GM23338 (cell line): Measurements from ENCODE around the gene SERPINA3. TPM values are rescaled to one million over a fixed set of nuclear protein-coding genes. Genes with fewer than 3 reads are reported as not detected.

ENCODE experiments used
- ATAC-seq: fragments of 200-7000 bp; cut with Tn5 transposase; 3 replicates; pipeline ENCODE4 v1.9.1; 2020
- DNase-seq: peaks from one replicate; pipeline ENCODE4 v3.0.0-alpha.2; 2015; ENCODE audit warnings: low spot score
- H2AFZ ChIP-seq: fragments of 200-600 bp; sonication (generic); 2 replicates; pipeline ENCODE4 v1.8.0; 2016; ENCODE audit warnings: antibody characterized with exemption, mild to moderate bottlenecking, moderate library complexity
- H3F3A ChIP-seq: fragments of 200-600 bp; sonication (generic); replicated peaks from 2 replicates; pipeline ENCODE4 v1.8.0; 2017; ENCODE audit warnings: antibody characterized with exemption, mixed run types, low read depth
- H3K27ac ChIP-seq: fragments of 200-600 bp; sonication (generic); 2 replicates; pipeline ENCODE4 v1.6.1; 2016; ENCODE audit warnings: low read depth
- H3K27me3 ChIP-seq: fragments of 200-600 bp; sonication (generic); 2 replicates; pipeline ENCODE4 v1.8.0; 2016; ENCODE audit warnings: mild to moderate bottlenecking, mixed run types, moderate library complexity; ENCODE audit not compliant: insufficient read depth
- H3K36me3 ChIP-seq: fragments of 200-600 bp; sonication (generic); 2 replicates; pipeline ENCODE4 v1.8.0; 2016; ENCODE audit warnings: mild to moderate bottlenecking; ENCODE audit not compliant: insufficient read depth
- H3K4me1 ChIP-seq: fragments of 200-600 bp; sonication (generic); 2 replicates; pipeline ENCODE4 v1.8.0; 2016; ENCODE audit warnings: mild to moderate bottlenecking, moderate library complexity; ENCODE audit not compliant: insufficient read depth
- H3K4me2 ChIP-seq: fragments of 200-600 bp; sonication (generic); 2 replicates; pipeline ENCODE4 v1.7.1; 2017; ENCODE audit warnings: mixed run types
- H3K4me3 ChIP-seq: fragments of 200-600 bp; sonication (generic); 2 replicates; pipeline ENCODE4 v1.6.1; 2016; ENCODE audit warnings: mixed run types
- H3K79me2 ChIP-seq: fragments of 200-600 bp; sonication (generic); replicated peaks from 2 replicates; pipeline ENCODE4 v1.8.0; 2017; ENCODE audit warnings: mild to moderate bottlenecking; ENCODE audit not compliant: insufficient read depth
- H3K9me2 ChIP-seq: fragments of 200-600 bp; sonication (generic); 2 replicates; pipeline ENCODE4 v1.8.0; 2017; ENCODE audit not compliant: insufficient read depth
- H4K20me1 ChIP-seq: fragments of 200-600 bp; sonication (generic); replicated peaks from 2 replicates; pipeline ENCODE4 v1.8.0; 2017; ENCODE audit warnings: mild to moderate bottlenecking; ENCODE audit not compliant: insufficient read depth
- H3K27ac Mint-ChIP-seq: 2 replicates; pipeline ENCODE4 v1.8.0; 2020; ENCODE audit warnings: inconsistent platforms, mild to moderate bottlenecking, moderate library complexity, mixed read lengths
- H3K27me3 Mint-ChIP-seq: 3 replicates; pipeline ENCODE4 v1.8.0; 2022; ENCODE audit warnings: low read depth, mild to moderate bottlenecking, moderate library complexity, mixed read lengths, inconsistent platforms; ENCODE audit not compliant: insufficient read depth, poor library complexity
- H3K36me3 Mint-ChIP-seq: 3 replicates; pipeline ENCODE4 v1.8.0; 2021; ENCODE audit warnings: low read depth, mild to moderate bottlenecking, inconsistent platforms, moderate library complexity, mixed read lengths
- H3K4me1 Mint-ChIP-seq: 3 replicates; pipeline ENCODE4 v1.8.0; 2020; ENCODE audit warnings: mild to moderate bottlenecking, inconsistent platforms, mixed read lengths
- H3K4me3 Mint-ChIP-seq: 3 replicates; pipeline ENCODE4 v1.8.0; 2021; ENCODE audit warnings: moderate library complexity, mild to moderate bottlenecking, inconsistent platforms, mixed read lengths
- H3K9me3 Mint-ChIP-seq: 3 replicates; pipeline ENCODE4 v1.8.0; 2020; ENCODE audit warnings: moderate library complexity, mild to moderate bottlenecking, inconsistent platforms, mixed read lengths
- CREB1 ChIP-seq: fragments of 250-450 bp; sonication (Bioruptor Pico); IDR thresholded peaks from 2 replicates; pipeline ENCODE4 v1.5.0; 2020; ENCODE audit warnings: low read depth, mild to moderate bottlenecking, moderate library complexity
- CTCF ChIP-seq, 2 experiments: fragments of 200-600 bp in 1 of 2; sonication (generic) in 1 of 2; conservative IDR thresholded peaks; 2 replicates each; pipeline versions ENCODE4 v1.5.1 to v1.6.1; 2016 to 2017; ENCODE audit warnings: antibody characterized with exemption in 2 of 2, low read depth in 2 of 2, mild to moderate bottlenecking in 2 of 2, moderate library complexity in 1 of 2
- EZH2 ChIP-seq: fragments of 200-600 bp; sonication (generic); IDR thresholded peaks from one replicate; pipeline ENCODE4 v1.8.0; 2017; ENCODE audit warnings: antibody characterized with exemption, mild to moderate bottlenecking, low read depth; ENCODE audit not compliant: unreplicated experiment
- EZH2phosphoT487 ChIP-seq: fragments of 200-600 bp; sonication (generic); IDR thresholded peaks from one replicate; pipeline ENCODE4 v1.8.1; 2018; ENCODE audit warnings: antibody characterized with exemption; ENCODE audit not compliant: unreplicated experiment
- NANOG ChIP-seq: IDR thresholded peaks from 2 replicates; pipeline ENCODE4 v1.6.1; 2016; ENCODE audit warnings: antibody characterized with exemption, borderline replicate concordance
- POLR2AphosphoS5 ChIP-seq: IDR thresholded peaks from 2 replicates; pipeline ENCODE4 v1.6.1; 2016; ENCODE audit warnings: antibody characterized with exemption, low read depth
- REST ChIP-seq: IDR thresholded peaks from one replicate; pipeline ENCODE4 v1.6.1; 2018; ENCODE audit warnings: antibody characterized with exemption; ENCODE audit not compliant: unreplicated experiment
- STAT1 ChIP-seq: IDR thresholded peaks from one replicate; pipeline ENCODE4 v1.6.1; 2016; ENCODE audit warnings: antibody characterized with exemption; ENCODE audit not compliant: unreplicated experiment
- ZNF462 ChIP-seq: fragments of 250-450 bp; sonication (Bioruptor Pico); IDR thresholded peaks from 2 replicates; pipeline ENCODE4 v1.5.0; 2020; ENCODE audit warnings: mild to moderate bottlenecking, moderate library complexity
- polyA plus RNA-seq: library from polyadenylated mRNA; unstranded; fragments of >200 nt; fragmentation: Nextera tagmentation; extraction: Ambion mirVana; gene quantifications from 2 replicates; pipeline ENCODE4 v1.2.1, GENCODE V29; 2016
- total RNA-seq: library from RNA; depleted of rRNA; stranded (reverse); fragments of >200 nt; shearing (Covaris generic); gene quantifications from 2 replicates; pipeline ENCODE4 v1.2.3, GENCODE V29; 2014

Gene SERPINA3
- total and polyA plus RNA-seq, 2 experiments from 2014 or later = not detected

- Histone ChIP-seq H3K79me2 (no peaks in the 10 kb centered on the region), H3K27ac (no peak overlapping the region), H2AFZ (peak overlapping the region; percentile 84), H3K4me3 (no peak overlapping the region), H3K36me3 (no peaks in the 10 kb centered on the region), H3K9me2 (no peaks in the 10 kb centered on the region), H3K4me1 (no peaks in the 10 kb centered on the region), H4K20me1 (no peaks in the 10 kb centered on the region), H3F3A (no peaks in the 10 kb centered on the region), H3K4me2 (no peak overlapping the region), H3K27me3 (no peaks in the 10 kb centered on the region)
- ATAC-seq = no peak
- H3K36me3 Mint-ChIP-seq = no peaks in the 10 kb centered on the region; the same call in 1 of the 3 replicates
- peaks cover 7% of the 10 kb centered on the region; the same call in 2 of the 3 replicates for H3K9me3 Mint-ChIP-seq
- peaks cover 10% of the 10 kb centered on the region for H3K27me3 Mint-ChIP-seq
- no peak overlapping the region for H3K4me3 Mint-ChIP-seq
- peaks cover 13% of the 10 kb centered on the region for H3K4me1 Mint-ChIP-seq
- no peak for TF ChIP-seq EZH2phosphoT487
- H3K27ac Mint-ChIP-seq = peak overlapping the region; percentile 80; the same call in 1 of the 2 replicates
- DNase-seq = no peak
Observed at GRCh38 chr14:94599656-94600004, 12.6 kb upstream of the SERPINA3 start.

- Mint-ChIP-seq H3K4me1 (peaks cover 13% of the 10 kb centered on the region), H3K36me3 (no peaks in the 10 kb centered on the region; the same call in 1 of the 3 replicates), H3K27ac (no peak overlapping the region), H3K4me3 (no peak overlapping the region), H3K9me3 (peaks cover 7% of the 10 kb centered on the region), H3K27me3 (peaks cover 10% of the 10 kb centered on the region)
- no peaks in the 10 kb centered on the region for H3K9me2 ChIP-seq
- no peaks in the 10 kb centered on the region for H3K4me1 ChIP-seq
- H3K79me2 ChIP-seq = no peaks in the 10 kb centered on the region
- no peaks in the 10 kb centered on the region for H3K27me3 ChIP-seq
- no peaks in the 10 kb centered on the region for H3K36me3 ChIP-seq
- H3K4me2 ChIP-seq = no peak overlapping the region
- no peak overlapping the region for H3K27ac ChIP-seq
- H3K4me3 ChIP-seq = no peak overlapping the region
- ATAC-seq (no peak), DNase-seq (no peak)
- no peak for TF ChIP-seq NANOG
- no peak for TF ChIP-seq CTCF (conservative IDR thresholded peaks at IDR 0.05; ENCODE audit: low read depth in 2 of 2)
- TF ChIP-seq POLR2AphosphoS5 = no peak
- no peak for TF ChIP-seq EZH2
- no peak for TF ChIP-seq STAT1
- TF ChIP-seq REST = no peak
- TF ChIP-seq CREB1 (CRISPR knock-in tag) = no peak
- TF ChIP-seq ZNF462 (CRISPR knock-in tag) = no peak
- H2AFZ ChIP-seq = no peak overlapping the region
- H3F3A ChIP-seq = no peaks in the 10 kb centered on the region
- no peaks in the 10 kb centered on the region for H4K20me1 ChIP-seq
Observed at GRCh38 chr14:94600148-94600545, 12.0 kb upstream of the SERPINA3 start.
